ENCODE data around the gene C12orf57. TPM values are rescaled to one million over a fixed set of nuclear protein-coding genes. Genes with fewer than 3 reads are reported as not detected.

The C12orf57 gene
- total RNA-seq, 4 donors from 2014 or later, result 259 to 2,496 (median 1,289) TPM

DNA sequence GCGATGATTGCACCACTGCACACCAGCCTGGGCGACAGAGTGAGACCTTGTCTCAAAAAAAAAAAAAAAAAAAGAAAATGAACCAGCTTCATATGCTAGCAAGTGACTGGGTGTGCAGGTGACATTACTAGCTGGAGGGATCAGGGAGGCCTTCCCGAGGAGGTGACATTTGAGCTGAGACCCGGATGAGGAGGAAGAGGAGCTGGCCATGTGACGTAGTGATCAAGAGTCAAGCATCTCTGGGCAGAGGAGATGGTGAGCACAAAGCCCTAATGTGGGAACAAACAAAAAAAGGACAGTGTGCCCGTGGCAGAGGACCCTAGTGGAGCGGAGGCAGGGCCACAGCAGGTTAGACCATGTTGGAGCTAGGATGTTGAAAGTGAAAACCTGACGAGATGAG, 3.8 kb downstream of the C12orf57 start:
- DNase-seq, result no peak
- Histone ChIP-seq H3K9me3 (no peaks in the 10 kb centered on the region), H3K4me1 (peaks cover 4 to 6% of the 10 kb centered on the region in 2 donors), H3K36me3 (no peaks in the 10 kb centered on the region), H3K27ac (no peak overlapping the region), H3K4me3 (no peak overlapping the region), H3K27me3 (no peaks in the 10 kb centered on the region)
- intact Hi-C loops (cut with DNase I; ENCODE audit: low total_unique reads), result loop anchor here (10.0 kb wide), 1 partner anchor 167 kb away; no protein-coding TSS in a partner anchor
- TF ChIP-seq, protein P1, sequence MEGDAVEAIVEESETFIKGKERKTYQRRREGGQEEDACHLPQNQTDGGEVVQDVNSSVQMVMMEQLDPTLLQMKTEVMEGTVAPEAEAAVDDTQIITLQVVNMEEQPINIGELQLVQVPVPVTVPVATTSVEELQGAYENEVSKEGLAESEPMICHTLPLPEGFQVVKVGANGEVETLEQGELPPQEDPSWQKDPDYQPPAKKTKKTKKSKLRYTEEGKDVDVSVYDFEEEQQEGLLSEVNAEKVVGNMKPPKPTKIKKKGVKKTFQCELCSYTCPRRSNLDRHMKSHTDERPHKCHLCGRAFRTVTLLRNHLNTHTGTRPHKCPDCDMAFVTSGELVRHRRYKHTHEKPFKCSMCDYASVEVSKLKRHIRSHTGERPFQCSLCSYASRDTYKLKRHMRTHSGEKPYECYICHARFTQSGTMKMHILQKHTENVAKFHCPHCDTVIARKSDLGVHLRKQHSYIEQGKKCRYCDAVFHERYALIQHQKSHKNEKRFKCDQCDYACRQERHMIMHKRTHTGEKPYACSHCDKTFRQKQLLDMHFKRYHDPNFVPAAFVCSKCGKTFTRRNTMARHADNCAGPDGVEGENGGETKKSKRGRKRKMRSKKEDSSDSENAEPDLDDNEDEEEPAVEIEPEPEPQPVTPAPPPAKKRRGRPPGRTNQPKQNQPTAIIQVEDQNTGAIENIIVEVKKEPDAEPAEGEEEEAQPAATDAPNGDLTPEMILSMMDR (IDR thresholded peaks at IDR 0.05), result no peak
- no peak for TF ChIP-seq POLR2A (IDR thresholded peaks at IDR 0.05)

DNA sequence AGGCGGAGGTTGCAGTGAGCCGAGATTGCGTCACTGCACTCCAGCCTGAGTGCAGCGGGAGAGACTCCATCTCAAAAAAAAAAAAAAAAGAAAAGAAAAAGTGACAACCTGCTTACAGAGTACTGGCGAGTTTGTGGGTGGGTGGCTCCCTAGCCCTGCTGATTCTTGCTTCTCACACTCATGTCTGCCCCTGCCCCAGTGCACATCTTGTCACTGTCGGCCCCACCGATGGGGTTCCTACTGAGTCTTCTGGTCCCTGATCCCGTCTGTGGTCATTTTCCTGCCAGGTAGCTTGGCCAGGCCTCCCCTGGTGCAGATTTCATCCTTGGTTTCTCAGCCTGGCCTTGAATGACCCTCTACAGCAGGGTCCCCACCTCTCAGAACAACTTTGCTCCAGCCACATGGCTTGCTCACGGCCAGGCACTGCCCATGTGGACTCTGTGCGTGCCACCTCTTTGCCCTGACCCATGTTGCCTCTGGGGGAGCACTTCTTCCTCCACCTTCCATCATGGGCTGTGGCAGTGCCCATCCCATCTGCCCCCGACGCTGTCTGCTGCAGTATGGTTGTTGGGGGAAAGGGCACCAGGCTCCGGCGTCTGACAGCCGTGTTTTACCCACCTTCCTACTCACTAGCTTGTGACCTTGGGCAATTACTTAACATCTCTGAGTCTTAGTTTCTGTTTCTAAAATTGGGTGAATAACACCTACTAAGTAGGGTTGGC, 5.2 kb downstream of the C12orf57 start:
- intact Hi-C loops (cut with DNase I; ENCODE audit: low total_unique reads), result loop anchor here (10.0 kb wide), 1 partner anchor 166 kb away; no protein-coding TSS in a partner anchor
- no peak for TF ChIP-seq POLR2A (IDR thresholded peaks at IDR 0.05)
- TF ChIP-seq, protein P1 (IDR thresholded peaks at IDR 0.05), result no peak
- DNase-seq, result no peak
- Histone ChIP-seq H3K27ac (no peak overlapping the region), H3K27me3 (no peaks in the 10 kb centered on the region), H3K9me3 (no peaks in the 10 kb centered on the region), H3K4me3 (no peak overlapping the region), H3K4me1 (peaks cover 4 to 6% of the 10 kb centered on the region in 2 donors), H3K36me3 (no peaks in the 10 kb centered on the region)

- no peak for DNase-seq
- peaks cover 0 to 6% of the 10 kb centered on the region in 2 donors for H3K4me1 ChIP-seq
- intact Hi-C loops (cut with DNase I; ENCODE audit: low total_unique reads), result no loop called here
- no peak overlapping the region for H3K4me3 ChIP-seq
- TF ChIP-seq, protein P1 (IDR thresholded peaks at IDR 0.05), result no peak
- no peak for TF ChIP-seq POLR2A (IDR thresholded peaks at IDR 0.05)
- no peaks in the 10 kb centered on the region for H3K9me3 ChIP-seq
- no peak overlapping the region for H3K27ac ChIP-seq
- no peaks in the 10 kb centered on the region for H3K27me3 ChIP-seq
- H3K36me3 ChIP-seq, result no peaks in the 10 kb centered on the region
These were observed 6.6 kb downstream of the C12orf57 start for GRCh38 chr12:6950401-6950801.

GRCh38 chr12:6950811-6951540, 7.2 kb downstream of the C12orf57 start, which contains the start of gene PTPN6:
TSS of gene PTPN6 (plus strand) at chr12:6951356. CDS start at chr12:6951513, 157 bp downstream.
- no peak within 1 kb of the TSS for H3K27ac ChIP-seq
- peak within 1 kb of the TSS in 1 of 2 donors; percentile 1 for H3K4me3 ChIP-seq
- H3K9me3 ChIP-seq, result no peaks in the 10 kb centered on the region
- peaks cover 0 to 3% of the 10 kb centered on the region in 2 donors for H3K4me1 ChIP-seq
- H3K27me3 ChIP-seq, result no peaks in the 10 kb centered on the region
- DNase-seq, result no peak
- TF ChIP-seq, protein P1 (IDR thresholded peaks at IDR 0.05), result no peak
- TF ChIP-seq POLR2A (IDR thresholded peaks at IDR 0.05), result no peak
- intact Hi-C loops (cut with DNase I; ENCODE audit: low total_unique reads), result no loop called here
- no peaks in the 10 kb centered on the region for H3K36me3 ChIP-seq
